Duodenal mucosa (tissue), 2 donors: ENCODE results near the gene CDC42SE2.

Experiments used
- H3K27ac ChIP-seq: one replicate; pipeline ENCODE4 v1.7.0; 2013; ENCODE audit warnings: low read depth, low read length
- H3K27me3 ChIP-seq, 2 donors: one replicate each; pipeline ENCODE4 v1.7.0; 2013; ENCODE audit warnings: low read length in 2 of 2, control low read depth in 1 of 2; ENCODE audit not compliant: insufficient read depth in 2 of 2, control insufficient read depth in 1 of 2
- H3K36me3 ChIP-seq, 2 donors: one replicate each; pipeline ENCODE4 v1.7.0; 2013; ENCODE audit warnings: low read length in 2 of 2, control low read depth in 1 of 2; ENCODE audit not compliant: insufficient read depth in 2 of 2, control insufficient read depth in 1 of 2
- H3K4me1 ChIP-seq, 2 donors: one replicate each; pipeline ENCODE4 v1.7.0; 2013; ENCODE audit warnings: low read length in 2 of 2, control low read depth in 1 of 2; ENCODE audit not compliant: insufficient read depth in 2 of 2, control insufficient read depth in 1 of 2
- H3K4me3 ChIP-seq, 2 donors: one replicate each; pipeline ENCODE4 v1.7.0; 2013; ENCODE audit warnings: low read length in 2 of 2, low read depth in 1 of 2
- H3K9ac ChIP-seq, 2 donors: one replicate each; pipeline ENCODE4 v1.7.0; 2013; ENCODE audit warnings: low read length in 2 of 2, low read depth in 1 of 2
- H3K9me3 ChIP-seq, 2 donors: one replicate each; pipeline ENCODE4 v1.7.0; 2013; ENCODE audit warnings: low read length in 2 of 2, control low read depth in 1 of 2; ENCODE audit not compliant: control insufficient read depth in 1 of 2

The CDC42SE2 gene

GRCh38 chr5:131263648-131264450, at the start of gene CDC42SE2:
Gene CDC42SE2 (plus strand): TSS chr5:131264053. CDS start chr5:131359494, 95,441 bp downstream.
- H3K36me3 ChIP-seq = no peaks in the 10 kb centered on the region
- H3K4me1 ChIP-seq = peaks cover 0 to 11% of the 10 kb centered on the region in 2 donors
- H3K27me3 ChIP-seq = no peaks in the 10 kb centered on the region
- H3K27ac ChIP-seq = peak within 1 kb of the TSS; percentile 83
- peak within 1 kb of the TSS; percentile 89 to 95 for H3K9ac ChIP-seq
- H3K4me3 ChIP-seq = peak within 1 kb of the TSS; percentile 80 to 93
- no peaks in the 10 kb centered on the region for H3K9me3 ChIP-seq

GRCh38 chr5:131214609-131215227, 49.1 kb upstream of the CDC42SE2 start:
- Histone ChIP-seq H3K36me3 (no peaks in the 10 kb centered on the region), H3K27ac (no peak overlapping the region), H3K27me3 (no peaks in the 10 kb centered on the region), H3K9me3 (no peaks in the 10 kb centered on the region), H3K4me1 (peaks cover 3 to 8% of the 10 kb centered on the region in 2 donors), H3K4me3 (no peak overlapping the region), H3K9ac (no peak overlapping the region)

- H3K27me3 ChIP-seq = no peaks in the 10 kb centered on the region
- no peak overlapping the region for H3K9ac ChIP-seq
- H3K36me3 ChIP-seq = no peaks in the 10 kb centered on the region
Measured at GRCh38 chr5:131217791-131218190, 46.1 kb upstream of the CDC42SE2 start.

GRCh38 chr5:131218392-131218791, 45.5 kb upstream of the CDC42SE2 start:
- Histone ChIP-seq H3K4me1 (peaks cover under 1 to 4% of the 10 kb centered on the region in 2 donors), H3K27ac (no peak overlapping the region), H3K9me3 (no peaks in the 10 kb centered on the region), H3K9ac (no peak overlapping the region), H3K27me3 (no peaks in the 10 kb centered on the region), H3K4me3 (no peak overlapping the region), H3K36me3 (no peaks in the 10 kb centered on the region)

More at GRCh38 chr5:131217791-131218190, 46.1 kb upstream of the CDC42SE2 start:
- no peak overlapping the region for H3K4me3 ChIP-seq
- H3K4me1 ChIP-seq = no peaks in the 10 kb centered on the region
- no peaks in the 10 kb centered on the region for H3K9me3 ChIP-seq
- H3K27ac ChIP-seq = no peak overlapping the region

- Histone ChIP-seq H3K27me3 (no peaks in the 10 kb centered on the region), H3K27ac (no peak overlapping the region), H3K4me3 (no peak overlapping the region), H3K4me1 (peaks cover 22 to 26% of the 10 kb centered on the region in 2 donors), H3K9ac (no peak overlapping the region), H3K9me3 (no peaks in the 10 kb centered on the region), H3K36me3 (no peaks in the 10 kb centered on the region)
Measured at GRCh38 chr5:131220566-131220965, 43.3 kb upstream of the CDC42SE2 start.

- peaks cover 27 to 29% of the 10 kb centered on the region in 2 donors for H3K4me1 ChIP-seq
- no peak overlapping the region for H3K4me3 ChIP-seq
Measured at GRCh38 chr5:131221008-131221703, 42.7 kb upstream of the CDC42SE2 start.

GRCh38 chr5:131221888-131222287, 42.0 kb upstream of the CDC42SE2 start:
- Histone ChIP-seq H3K9ac (no peak overlapping the region), H3K27me3 (no peaks in the 10 kb centered on the region), H3K36me3 (no peaks in the 10 kb centered on the region), H3K27ac (no peak overlapping the region), H3K4me1 (peaks cover 27 to 29% of the 10 kb centered on the region in 2 donors), H3K9me3 (no peaks in the 10 kb centered on the region), H3K4me3 (no peak overlapping the region)

More at GRCh38 chr5:131221008-131221703, 42.7 kb upstream of the CDC42SE2 start:
- Histone ChIP-seq H3K27ac (no peak overlapping the region), H3K36me3 (no peaks in the 10 kb centered on the region), H3K27me3 (no peaks in the 10 kb centered on the region), H3K9ac (no peak overlapping the region), H3K9me3 (no peaks in the 10 kb centered on the region)

- Histone ChIP-seq H3K9ac (no peak overlapping the region), H3K27ac (no peak overlapping the region), H3K27me3 (no peaks in the 10 kb centered on the region), H3K9me3 (no peaks in the 10 kb centered on the region), H3K36me3 (no peaks in the 10 kb centered on the region), H3K4me1 (peaks cover 27 to 29% of the 10 kb centered on the region in 2 donors), H3K4me3 (no peak overlapping the region)
Measured at GRCh38 chr5:131222731-131223130, 41.1 kb upstream of the CDC42SE2 start.

- H3K27ac ChIP-seq = no peak overlapping the region
- H3K9me3 ChIP-seq = no peaks in the 10 kb centered on the region
- peaks cover 29% of the 10 kb centered on the region in 2 donors for H3K4me1 ChIP-seq
Measured at GRCh38 chr5:131223751-131224386, 40.0 kb upstream of the CDC42SE2 start.

More at GRCh38 chr5:131223751-131224386, 40.0 kb upstream of the CDC42SE2 start:
- Histone ChIP-seq H3K9ac (no peak overlapping the region), H3K27me3 (no peaks in the 10 kb centered on the region), H3K36me3 (no peaks in the 10 kb centered on the region), H3K4me3 (no peak overlapping the region)
